Erythroblast (primary cell): ENCODE data around the gene ATP1A2.

Experiments
- GATA1 ChIP-seq: IDR thresholded peaks from 2 replicates; pipeline ENCODE4 v1.6.1; 2011; ENCODE audit warnings: low read depth, mild to moderate bottlenecking, control low read depth, low read length, moderate library complexity
- POLR2A ChIP-seq: IDR thresholded peaks from 2 replicates; pipeline ENCODE4 v1.6.1; 2011; ENCODE audit warnings: mild to moderate bottlenecking, low read length

DNA sequence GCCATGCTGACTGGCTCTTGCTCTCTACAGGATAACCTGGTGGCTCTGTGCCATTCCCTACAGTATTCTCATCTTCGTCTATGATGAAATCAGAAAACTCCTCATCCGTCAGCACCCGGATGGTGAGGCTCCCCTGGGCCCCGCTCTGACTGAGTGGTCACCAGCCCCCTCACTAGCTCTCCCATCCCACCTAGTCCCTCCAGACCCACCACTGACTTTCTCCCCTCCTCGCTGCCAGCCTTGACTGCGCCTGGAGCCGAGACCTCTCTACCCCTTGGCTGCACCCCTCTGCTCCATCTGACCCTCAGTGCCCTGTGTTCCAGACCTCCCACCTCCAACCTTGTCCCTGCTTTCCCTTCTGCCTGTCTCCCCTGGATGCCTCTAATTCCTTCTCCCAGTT, 70.7 kb downstream of the ATP1A2 start:
- TF ChIP-seq POLR2A: no peak
- no peak for TF ChIP-seq GATA1
